DND-41 (cell line): Measurements from ENCODE around the gene CIAO1.

Experiments used
- CTCF ChIP-seq: IDR thresholded peaks from 2 replicates; pipeline ENCODE4 v1.5.1; 2012; ENCODE audit warnings: borderline replicate concordance, low read length, moderate library complexity, mild to moderate bottlenecking; ENCODE audit not compliant: poor library complexity, severe bottlenecking; ENCODE audit errors: extremely low read depth
- EZH2 ChIP-seq: IDR thresholded peaks from 3 replicates; pipeline ENCODE4 v1.6.1; 2012; ENCODE audit warnings: borderline replicate concordance, low read depth, mild to moderate bottlenecking, moderate library complexity, low read length, inconsistent platforms; ENCODE audit not compliant: severe bottlenecking

GRCh38 chr2:96241227-96241626 is 24.8 kb upstream of the CIAO1 start:
- TF ChIP-seq CTCF (no peak), EZH2 (no peak)
